Activated T-cell treated with anti-CD3 and anti-CD28 coated beads for 48 hours (primary cell): ENCODE measurements around the gene NME3.

Experiments used
- DNase-seq: peaks from one replicate; pipeline ENCODE4 v3.0.0-alpha.2; 2020; ENCODE audit warnings: low read depth

The NME3 gene

DNA sequence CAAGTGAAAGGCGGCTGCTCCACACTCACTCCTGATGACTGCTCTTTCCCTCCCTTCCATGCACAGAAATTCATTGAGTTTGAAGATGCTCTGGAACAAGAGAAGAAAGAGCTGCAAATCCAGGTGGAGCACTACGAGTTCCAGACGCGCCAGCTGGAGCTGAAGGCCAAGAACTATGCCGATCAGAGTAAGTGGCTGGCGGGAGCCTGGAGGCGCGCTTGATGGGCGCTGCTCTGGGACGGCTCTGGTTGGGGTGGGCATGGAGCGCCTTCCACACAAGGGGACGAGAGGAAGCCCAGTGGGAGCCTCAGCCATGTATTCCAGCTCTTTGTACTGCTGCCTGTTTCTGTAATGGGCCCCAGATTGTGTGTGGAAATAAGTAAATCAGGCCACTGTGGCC is 46.9 kb downstream of the NME3 start:
- no peak for DNase-seq

DNA sequence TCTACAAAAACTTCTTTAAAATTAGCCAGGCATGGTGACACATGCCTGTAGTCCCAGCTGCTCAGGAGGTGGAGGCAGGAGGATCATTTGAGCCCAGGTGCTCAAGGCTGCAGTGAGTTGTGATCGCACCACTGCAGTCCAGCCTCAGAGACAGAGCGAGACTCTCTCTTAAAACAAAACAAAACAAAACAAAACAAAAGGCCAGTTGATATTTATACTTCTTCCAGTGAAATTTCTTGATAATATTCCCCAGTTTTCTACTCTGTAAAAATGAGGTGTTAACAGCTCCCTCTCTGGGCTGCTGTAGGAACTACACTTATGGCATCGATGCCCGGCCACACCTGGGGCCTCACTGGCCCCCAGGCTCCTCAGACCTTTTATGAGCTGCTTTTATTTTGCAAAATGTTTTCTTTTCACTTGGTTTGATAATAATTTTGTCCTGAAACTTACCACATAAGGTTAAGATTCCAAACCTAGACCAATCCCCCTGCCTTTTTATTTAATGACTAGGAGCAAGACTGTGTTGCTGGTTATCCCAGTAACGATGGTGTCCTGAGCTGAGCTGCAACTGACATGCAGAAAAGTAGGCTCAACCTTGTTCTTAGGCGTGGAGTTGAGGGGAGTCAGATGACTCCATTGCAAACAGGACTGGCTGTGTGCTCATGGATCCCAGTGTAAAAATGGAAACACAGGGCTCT is 47.7 kb downstream of the NME3 start:
- peak; percentile 25 for DNase-seq

DNA sequence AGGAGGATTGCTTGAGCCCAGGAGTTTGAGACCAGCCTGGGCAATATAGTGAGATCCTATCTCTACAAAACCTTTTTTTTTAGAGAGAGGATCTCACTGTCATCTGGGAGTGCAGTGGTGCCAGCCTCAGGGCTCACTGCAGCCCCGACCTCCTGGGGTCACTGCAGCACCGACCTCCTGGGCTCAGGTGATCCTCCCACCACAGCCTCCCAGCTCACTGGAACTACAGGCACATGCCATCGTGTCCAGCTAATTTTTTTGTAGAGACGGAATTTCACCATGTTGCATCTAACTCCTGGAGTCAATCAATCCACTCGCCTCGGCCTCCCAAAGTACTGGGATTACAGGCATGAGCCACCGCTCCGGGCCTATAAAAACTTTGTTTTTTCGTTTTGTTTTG is 50.0 kb downstream of the NME3 start:
- no peak for DNase-seq
